A673 (cell line): Measurements from ENCODE around the gene BMPR1A. TPM values are rescaled to one million over a fixed set of nuclear protein-coding genes. Genes with fewer than 3 reads are reported as not detected.
"Not testable (repeated sequence)": the region's sequence is repeated elsewhere in the genome, so short reads cannot be mapped to it uniquely, and the experiment has no call there.

ENCODE experiments used
- BruUV-seq: library from RNA; stranded (reverse); fragments of 400-500 nt; replicated peaks from 2 replicates; lab custom pipeline; 2021; lab: Mats Ljungman, UMichigan
- CTCF ChIA-PET: fragments of 300-600 bp; sonication (Branson Sonifier 250); formaldehyde crosslinking; loops from one replicate; lab custom pipeline; 2022; ENCODE audit warnings: antibody characterized with exemption; lab: Charles Lee
- POLR2A ChIA-PET: fragments of 300-600 bp; sonication (Branson Sonifier 250); formaldehyde crosslinking; loops from one replicate; lab custom pipeline; 2022; ENCODE audit warnings: antibody characterized with exemption; ENCODE audit not compliant: low non-redundant PET; lab: Charles Lee
- DNase-seq: peaks from one replicate; pipeline ENCODE4 v3.0.0-alpha.2; 2015; ENCODE audit warnings: low spot score
- H3K27ac ChIP-seq: fragments of 200-600 bp; sonication (generic); 2 replicates; pipeline ENCODE4 v1.5.1; 2016; ENCODE audit warnings: mixed run types, low read depth, mild to moderate bottlenecking, mixed read lengths, antibody characterized with exemption, low read length; ENCODE audit not compliant: poor library complexity, severe bottlenecking
- H3K27me3 ChIP-seq: fragments of 200-600 bp; sonication (generic); replicated peaks from 2 replicates; pipeline ENCODE4 v1.6.1; 2017; ENCODE audit warnings: mixed run types, low read depth, mild to moderate bottlenecking, mixed read lengths, antibody characterized with exemption, low read length; ENCODE audit not compliant: insufficient read depth, poor library complexity
- H3K36me3 ChIP-seq: fragments of 200-600 bp; sonication (generic); 2 replicates; pipeline ENCODE4 v1.6.1; 2016; ENCODE audit warnings: mixed run types, mild to moderate bottlenecking, mixed read lengths, antibody characterized with exemption, low read length; ENCODE audit not compliant: insufficient read depth, poor library complexity, severe bottlenecking
- H3K4me1 ChIP-seq: fragments of 200-600 bp; sonication (generic); 2 replicates; pipeline ENCODE4 v1.6.1; 2017; ENCODE audit warnings: mixed run types, mild to moderate bottlenecking, mixed read lengths, antibody characterized with exemption, low read length; ENCODE audit not compliant: insufficient read depth, poor library complexity, severe bottlenecking
- H3K4me3 ChIP-seq: fragments of 200-600 bp; sonication (generic); 2 replicates; pipeline ENCODE4 v1.5.1; 2016; ENCODE audit warnings: low read depth, mixed run types, mild to moderate bottlenecking, mixed read lengths, low read length; ENCODE audit not compliant: poor library complexity, severe bottlenecking
- H3K9me3 ChIP-seq: fragments of 200-600 bp; sonication (generic); 2 replicates; pipeline ENCODE4 v1.6.1; 2016; ENCODE audit warnings: mixed run types, low read depth, mild to moderate bottlenecking, mixed read lengths, antibody characterized with exemption, low read length; ENCODE audit not compliant: poor library complexity, severe bottlenecking
- CTCF ChIP-seq: fragments of 300-800, 200-600 bp; sonication (generic); conservative IDR thresholded peaks from 2 replicates; pipeline ENCODE4 v1.5.1; 2017; ENCODE audit warnings: low read depth, mild to moderate bottlenecking, antibody characterized with exemption, low read length, moderate library complexity, mixed read lengths
- EZH2 ChIP-seq: fragments of 200-600 bp; sonication (generic); IDR thresholded peaks from 2 replicates; pipeline ENCODE4 v1.6.1; 2017; ENCODE audit warnings: borderline replicate concordance, low read depth, mild to moderate bottlenecking, mixed read lengths, antibody characterized with exemption, low read length; ENCODE audit not compliant: poor library complexity, severe bottlenecking
- intact Hi-C: fragments of 100-400 bp; cut with micrococcal nuclease; formaldehyde crosslinking; loops from one replicate; pipeline ENCODE4 v1.10.0; 2022; ENCODE audit not compliant: unreplicated experiment
- total RNA-seq: library from RNA; stranded (reverse); gene quantifications from 2 replicates; pipeline ENCODE4 v1.2.3, GENCODE V29; 2021

The BMPR1A gene
- total RNA-seq, 1 experiment from 2014 or later: 136 TPM

GRCh38 chr10:86851328-86852207 is 95.1 kb downstream of the BMPR1A start:
- Histone ChIP-seq H3K9me3 (no peaks in the 10 kb centered on the region), H3K27ac (peak overlapping the region; percentile 46), H3K27me3 (no peaks in the 10 kb centered on the region), H3K4me1 (peaks cover 52% of the 10 kb centered on the region), H3K4me3 (no peak overlapping the region), H3K36me3 (peaks cover 15% of the 10 kb centered on the region)
- ChIA-PET CTCF (no interaction called here), POLR2A (no interaction called here)
- BruUV-seq: TSS peak; percentile 0
- DNase-seq: peak; percentile 84
- TF ChIP-seq EZH2: no peak
- TF ChIP-seq CTCF: no peak
- intact Hi-C loops: no loop called here

- intact Hi-C loops, CTCF ChIA-PET, DNase-seq, H3K4me3 ChIP-seq, H3K27me3 ChIP-seq, H3K27ac ChIP-seq, H3K9me3 ChIP-seq, POLR2A ChIA-PET, BruUV-seq: not testable (repeated sequence)
- peaks cover 64% of the 10 kb centered on the region for H3K4me1 ChIP-seq
- H3K36me3 ChIP-seq: peaks cover 17% of the 10 kb centered on the region
These were observed 97.2 kb downstream of the BMPR1A start for GRCh38 chr10:86853582-86853981.

- Histone ChIP-seq H3K4me1 (peaks cover 57% of the 10 kb centered on the region), H3K36me3 (peaks cover 19% of the 10 kb centered on the region), H3K4me3 (no peak overlapping the region), H3K9me3 (no peaks in the 10 kb centered on the region), H3K27me3 (no peaks in the 10 kb centered on the region), H3K27ac (no peak overlapping the region)
- intact Hi-C loops: no loop called here
- POLR2A ChIA-PET: no interaction called here
- TF ChIP-seq EZH2 (no peak), CTCF (no peak)
- peak; percentile 30 for DNase-seq
- BruUV-seq: no TSS peak
- CTCF ChIA-PET: no interaction called here
These were observed 99.1 kb downstream of the BMPR1A start for GRCh38 chr10:86855513-86855912.

GRCh38 chr10:86856156-86856555 is 99.7 kb downstream of the BMPR1A start:
- H3K9me3 ChIP-seq: no peaks in the 10 kb centered on the region
- ChIA-PET POLR2A (no interaction called here), CTCF (no interaction called here)
- peaks cover 51% of the 10 kb centered on the region for H3K4me1 ChIP-seq
- TF ChIP-seq EZH2: no peak
- no peak for TF ChIP-seq CTCF
- intact Hi-C loops: no loop called here
- H3K27me3 ChIP-seq: no peaks in the 10 kb centered on the region
- no peak for DNase-seq
- no peak overlapping the region for H3K27ac ChIP-seq
- no peak overlapping the region for H3K4me3 ChIP-seq
- peaks cover 18% of the 10 kb centered on the region for H3K36me3 ChIP-seq
- BruUV-seq: no TSS peak
